Measurements from ENCODE around the gene MAMDC4.
"Not testable (repeated sequence)": the region's sequence is repeated elsewhere in the genome, so short reads cannot be mapped to it uniquely, and the experiment has no call there.

Gene MAMDC4

DNA sequence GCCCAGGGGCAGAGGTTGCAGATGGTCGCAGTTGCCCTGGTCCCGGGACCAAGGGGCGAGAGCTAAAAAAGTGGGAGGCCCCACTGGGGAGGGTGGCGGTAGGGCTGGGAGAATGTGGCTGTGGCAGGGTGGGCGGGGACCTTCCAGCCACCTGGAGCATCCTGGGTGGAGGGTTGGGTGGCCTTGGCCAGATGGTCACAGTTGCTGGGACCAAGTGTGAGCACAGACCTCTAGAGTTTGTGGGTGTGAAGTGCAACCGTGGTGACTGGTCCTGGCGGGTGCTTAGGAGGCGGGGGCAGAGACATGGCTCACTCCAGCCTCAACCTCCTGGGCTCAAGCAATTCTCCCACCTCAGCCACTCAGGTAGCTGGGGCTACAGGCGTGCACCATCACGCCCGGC is 28.5 kb downstream of the MAMDC4 start:
- H3K27me3 ChIP-seq (ENCODE audit: low read depth, low read length): no peaks in the 10 kb centered on the region
- H3K9me3 ChIP-seq (ENCODE audit: control insufficient read depth in 1 of 2, low read length in 2 of 2): no peaks in the 10 kb centered on the region
- H3K4me1 ChIP-seq (ENCODE audit: control insufficient read depth in 1 of 2, insufficient read depth in 2 of 2, low read length in 2 of 2): peaks cover 14 to 18% of the 10 kb centered on the region in 2 donors
- H3K27ac ChIP-seq (ENCODE audit: low read length): no peak overlapping the region
- H3K36me3 ChIP-seq (ENCODE audit: control insufficient read depth in 1 of 2, insufficient read depth in 2 of 2, low read length in 2 of 2): no peaks in the 10 kb centered on the region
- no peak overlapping the region for H3K4me3 ChIP-seq (ENCODE audit: low read depth in 1 of 2, low read length in 2 of 2)

DNA sequence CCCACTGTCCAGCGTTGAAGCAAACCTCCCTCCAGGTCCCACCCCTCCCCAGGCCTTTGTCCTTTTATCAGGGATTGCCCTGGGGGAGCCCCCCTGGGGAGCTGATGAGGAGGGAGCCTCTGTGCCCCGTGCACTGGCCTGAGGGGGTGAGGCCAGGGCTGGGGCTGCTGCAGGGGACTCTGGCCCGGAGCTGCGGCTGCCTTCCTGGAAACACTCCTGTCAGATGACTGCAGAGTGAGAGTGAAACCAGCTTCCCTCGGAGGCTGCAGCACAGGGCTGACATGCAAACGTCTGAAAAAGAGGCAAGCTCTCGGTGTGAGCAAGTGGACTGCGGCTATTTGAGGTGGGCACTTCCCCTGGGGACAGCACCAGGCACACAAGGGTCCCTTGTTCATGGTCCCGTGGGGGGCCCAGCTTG is 29.6 kb downstream of the MAMDC4 start:
- peaks cover 14 to 21% of the 10 kb centered on the region in 2 donors for H3K4me1 ChIP-seq (ENCODE audit: control insufficient read depth in 1 of 2, insufficient read depth in 2 of 2, low read length in 2 of 2)
- H3K27me3 ChIP-seq (ENCODE audit: low read depth, low read length): no peaks in the 10 kb centered on the region
- no peaks in the 10 kb centered on the region for H3K9me3 ChIP-seq (ENCODE audit: control insufficient read depth in 1 of 2, low read length in 2 of 2)
- H3K27ac ChIP-seq (ENCODE audit: low read length): peak overlapping the region; percentile 75
- no peaks in the 10 kb centered on the region for H3K36me3 ChIP-seq (ENCODE audit: control insufficient read depth in 1 of 2, insufficient read depth in 2 of 2, low read length in 2 of 2)
- peak overlapping the region; percentile 37 to 45 for H3K4me3 ChIP-seq (ENCODE audit: low read depth in 1 of 2, low read length in 2 of 2)

DNA sequence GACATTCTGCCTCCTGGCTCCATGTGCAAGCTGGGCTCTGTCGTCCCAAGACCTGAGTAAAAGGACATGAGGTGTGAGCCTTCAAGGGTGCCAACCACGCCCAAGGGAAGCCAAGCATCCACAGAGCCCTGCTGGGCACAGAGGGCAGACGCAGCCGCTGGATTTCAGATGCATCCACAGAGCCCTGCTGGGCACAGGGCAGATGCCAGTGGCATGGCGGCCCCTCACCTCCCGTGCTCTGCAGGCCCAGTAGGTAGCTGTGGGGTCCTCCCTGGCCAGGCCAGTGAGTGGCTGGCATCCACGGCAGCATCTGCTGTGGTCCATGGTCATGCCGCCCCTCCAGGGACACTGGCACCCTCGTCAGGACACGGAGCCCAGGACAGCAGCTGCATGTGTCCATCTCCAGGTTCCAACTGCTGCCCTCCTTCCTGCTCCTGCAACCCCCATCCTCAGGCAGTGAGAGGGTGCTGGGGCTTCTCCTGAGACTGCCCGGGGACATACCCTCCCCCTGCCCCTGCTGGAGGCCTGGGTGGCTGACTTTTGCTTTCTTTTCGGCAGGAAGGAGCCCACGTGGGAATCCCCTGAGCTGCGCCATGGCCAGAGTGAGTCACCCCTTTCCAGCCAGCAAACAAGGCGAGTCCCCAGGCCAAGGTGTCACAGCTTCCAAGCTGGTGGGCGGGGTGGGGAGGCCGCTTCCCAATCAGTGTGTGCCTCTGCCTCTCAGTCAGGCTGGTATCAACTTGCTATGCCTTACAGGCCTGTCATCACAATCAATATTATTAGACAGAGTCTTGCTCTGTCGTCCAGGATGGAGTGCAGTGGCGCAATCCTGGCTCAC is 30.2 kb downstream of the MAMDC4 start:
- H3K27me3 ChIP-seq (ENCODE audit: low read depth, low read length): no peaks in the 10 kb centered on the region
- peaks cover 15 to 24% of the 10 kb centered on the region in 2 donors for H3K4me1 ChIP-seq (ENCODE audit: control insufficient read depth in 1 of 2, insufficient read depth in 2 of 2, low read length in 2 of 2)
- no peaks in the 10 kb centered on the region for H3K9me3 ChIP-seq (ENCODE audit: control insufficient read depth in 1 of 2, low read length in 2 of 2)
- peak overlapping the region; percentile 75 for H3K27ac ChIP-seq (ENCODE audit: low read length)
- H3K36me3 ChIP-seq (ENCODE audit: control insufficient read depth in 1 of 2, insufficient read depth in 2 of 2, low read length in 2 of 2): no peaks in the 10 kb centered on the region
- peak overlapping the region; percentile 37 to 45 for H3K4me3 ChIP-seq (ENCODE audit: low read depth in 1 of 2, low read length in 2 of 2)

DNA sequence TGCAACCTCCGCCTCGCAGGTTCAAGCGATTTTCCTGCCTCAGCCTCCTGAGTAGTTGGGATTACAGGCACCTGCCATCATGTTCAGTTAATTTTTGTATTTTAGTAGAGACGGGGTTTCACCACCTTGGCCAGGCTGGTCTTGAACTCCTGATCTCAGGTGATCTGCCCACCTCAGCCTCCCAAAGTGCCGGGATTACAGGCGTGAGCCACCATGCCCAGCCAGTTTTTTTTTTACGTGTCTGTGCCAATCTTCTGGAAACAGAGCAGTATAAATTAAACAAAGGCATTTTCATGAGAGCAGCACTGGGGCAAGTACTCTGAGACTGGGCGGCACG is 30.8 kb downstream of the MAMDC4 start:
- Histone ChIP-seq H3K27ac (ENCODE audit: low read length) (peak overlapping the region; percentile 60), H3K4me1 (ENCODE audit: control insufficient read depth in 1 of 2, insufficient read depth in 2 of 2, low read length in 2 of 2) (peaks cover 17 to 27% of the 10 kb centered on the region in 2 donors)
- not testable (repeated sequence) for H3K4me3 ChIP-seq (ENCODE audit: low read depth in 1 of 2, low read length in 2 of 2); H3K27me3 ChIP-seq (ENCODE audit: low read depth, low read length); H3K36me3 ChIP-seq (ENCODE audit: control insufficient read depth in 1 of 2, insufficient read depth in 2 of 2, low read length in 2 of 2); H3K9me3 ChIP-seq (ENCODE audit: control insufficient read depth in 1 of 2, low read length in 2 of 2)

DNA sequence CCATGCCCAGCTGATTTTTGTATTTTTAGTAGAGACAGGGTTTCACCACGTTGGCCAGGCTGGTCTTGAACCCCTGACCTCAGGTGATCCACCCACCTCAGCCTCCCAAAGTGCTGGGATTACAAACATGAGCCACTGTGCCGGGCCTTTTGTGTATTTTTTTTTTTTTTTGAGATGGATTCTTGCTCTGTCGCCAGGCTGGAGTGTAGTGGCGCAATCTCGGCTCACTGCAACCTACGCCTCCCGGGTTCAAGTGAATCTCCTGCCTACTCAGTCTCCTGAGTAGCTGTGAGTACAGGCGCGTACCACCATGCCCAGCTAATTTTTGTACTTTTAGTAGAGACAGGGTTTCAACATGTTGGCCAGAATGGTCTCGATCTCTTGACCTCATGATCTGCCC is 31.5 kb downstream of the MAMDC4 start:
- H3K36me3 ChIP-seq (ENCODE audit: control insufficient read depth in 1 of 2, insufficient read depth in 2 of 2, low read length in 2 of 2); H3K9me3 ChIP-seq (ENCODE audit: control insufficient read depth in 1 of 2, low read length in 2 of 2); H3K4me3 ChIP-seq (ENCODE audit: low read depth in 1 of 2, low read length in 2 of 2); H3K27ac ChIP-seq (ENCODE audit: low read length); H3K27me3 ChIP-seq (ENCODE audit: low read depth, low read length): not testable (repeated sequence)
- H3K4me1 ChIP-seq (ENCODE audit: control insufficient read depth in 1 of 2, insufficient read depth in 2 of 2, low read length in 2 of 2): peaks cover 17 to 27% of the 10 kb centered on the region in 2 donors

DNA sequence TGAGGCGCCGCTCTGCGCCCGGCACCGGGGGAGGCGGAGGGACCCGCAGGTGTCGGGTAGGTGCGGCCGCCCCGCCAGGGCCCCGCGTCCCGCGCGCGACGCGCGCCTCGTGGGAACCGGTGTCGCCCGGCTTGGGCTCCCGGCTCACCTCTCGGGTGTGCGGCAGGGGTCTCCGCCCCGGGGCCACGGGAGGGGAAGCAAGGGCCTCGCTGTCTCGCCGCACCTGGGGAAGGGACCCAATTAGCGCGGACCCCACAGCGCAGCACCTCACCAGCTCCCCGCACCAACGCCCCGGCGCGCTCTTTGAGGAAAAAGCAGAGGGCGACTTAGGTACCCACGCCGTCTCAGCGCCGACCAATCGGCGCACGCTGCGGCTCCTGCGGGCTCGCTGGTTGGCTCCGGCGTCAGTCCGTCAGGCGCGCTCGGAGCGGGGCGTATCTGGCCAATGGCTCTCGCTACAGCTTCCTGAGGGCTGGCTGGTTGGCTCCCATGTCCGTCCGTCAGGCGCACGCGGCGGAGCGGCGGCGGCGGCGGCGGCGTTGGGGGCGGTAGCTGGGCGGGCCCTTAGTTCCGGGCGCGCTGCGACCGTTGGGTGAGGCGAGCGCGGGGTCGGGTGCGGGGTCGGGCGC is 33.9 kb downstream of the MAMDC4 start, which contains the start of gene TRAF2:
TRAF2 (plus strand) TSS at position 567 of the 629 bp plus-strand sequence. CDS start 12,225 bp downstream, outside the sequence.
- peak within 1 kb of the TSS; percentile 23 for H3K27ac ChIP-seq (ENCODE audit: low read length)

DNA sequence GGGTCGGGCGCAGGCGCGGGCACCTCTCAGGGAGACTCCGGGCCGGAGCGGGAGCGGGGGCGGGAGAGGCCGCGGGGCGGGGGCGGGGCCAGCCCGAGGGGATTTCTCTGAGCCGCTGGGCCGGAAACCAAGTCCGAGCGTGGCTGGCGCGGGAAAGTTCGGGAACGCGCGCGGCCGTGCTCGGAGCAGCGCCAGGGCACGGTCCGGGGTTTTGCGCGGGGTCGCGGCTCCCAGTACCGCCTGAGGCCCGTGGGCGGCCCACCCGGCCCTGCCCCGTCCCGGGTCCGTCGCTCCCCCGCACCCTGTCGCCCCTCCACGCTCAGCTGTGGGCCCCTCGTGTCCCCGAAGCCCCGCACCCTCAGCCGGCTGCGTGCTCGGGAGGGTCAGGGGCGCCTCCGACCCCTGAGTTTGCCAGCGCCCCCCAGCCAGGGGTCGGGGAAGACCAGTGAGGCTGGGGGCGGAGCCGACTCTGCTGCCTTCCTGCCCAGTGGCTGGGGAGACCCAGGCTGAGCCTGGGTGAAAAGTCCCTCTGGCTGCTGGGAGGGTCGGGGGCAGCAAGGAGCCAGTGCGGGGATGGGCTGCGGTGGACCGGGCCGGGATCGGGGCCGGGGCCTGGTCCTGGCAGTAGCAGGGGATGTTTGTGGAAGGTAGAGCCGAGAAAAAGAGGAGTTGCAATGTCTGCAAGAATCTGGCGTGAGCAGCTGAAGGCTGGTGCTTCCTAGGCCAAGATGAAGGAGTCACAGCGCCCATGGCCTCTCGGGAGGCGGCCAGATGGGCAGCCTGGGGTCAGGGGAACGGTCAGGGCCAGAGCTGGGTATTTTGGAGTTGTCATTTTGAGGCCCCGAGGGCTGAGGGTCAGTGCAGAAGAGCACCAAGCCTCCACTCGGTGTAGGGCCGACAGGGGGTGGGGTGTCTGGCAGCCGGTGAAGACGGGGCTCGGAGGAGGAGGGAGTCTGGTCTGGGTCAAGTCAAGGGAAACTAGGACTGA is 34.8 kb downstream of the MAMDC4 start:
- Histone ChIP-seq H3K27ac (ENCODE audit: low read length) (peak overlapping the region; percentile 23), H3K4me1 (ENCODE audit: control insufficient read depth in 1 of 2, insufficient read depth in 2 of 2, low read length in 2 of 2) (peaks cover 13 to 25% of the 10 kb centered on the region in 2 donors), H3K36me3 (ENCODE audit: control insufficient read depth in 1 of 2, insufficient read depth in 2 of 2, low read length in 2 of 2) (no peaks in the 10 kb centered on the region), H3K4me3 (ENCODE audit: low read depth in 1 of 2, low read length in 2 of 2) (peak overlapping the region; percentile 63 to 87), H3K27me3 (ENCODE audit: low read depth, low read length) (no peaks in the 10 kb centered on the region), H3K9me3 (ENCODE audit: control insufficient read depth in 1 of 2, low read length in 2 of 2) (no peaks in the 10 kb centered on the region)

More for the DNA sequence above, 33.9 kb downstream of the MAMDC4 start, which contains the start of gene TRAF2:
- Histone ChIP-seq H3K4me1 (ENCODE audit: control insufficient read depth in 1 of 2, insufficient read depth in 2 of 2, low read length in 2 of 2) (peaks cover 17 to 27% of the 10 kb centered on the region in 2 donors), H3K9me3 (ENCODE audit: control insufficient read depth in 1 of 2, low read length in 2 of 2) (no peaks in the 10 kb centered on the region), H3K27me3 (ENCODE audit: low read depth, low read length) (no peaks in the 10 kb centered on the region), H3K36me3 (ENCODE audit: control insufficient read depth in 1 of 2, insufficient read depth in 2 of 2, low read length in 2 of 2) (no peaks in the 10 kb centered on the region), H3K4me3 (ENCODE audit: low read depth in 1 of 2, low read length in 2 of 2) (peak within 1 kb of the TSS; percentile 63 to 87)

DNA sequence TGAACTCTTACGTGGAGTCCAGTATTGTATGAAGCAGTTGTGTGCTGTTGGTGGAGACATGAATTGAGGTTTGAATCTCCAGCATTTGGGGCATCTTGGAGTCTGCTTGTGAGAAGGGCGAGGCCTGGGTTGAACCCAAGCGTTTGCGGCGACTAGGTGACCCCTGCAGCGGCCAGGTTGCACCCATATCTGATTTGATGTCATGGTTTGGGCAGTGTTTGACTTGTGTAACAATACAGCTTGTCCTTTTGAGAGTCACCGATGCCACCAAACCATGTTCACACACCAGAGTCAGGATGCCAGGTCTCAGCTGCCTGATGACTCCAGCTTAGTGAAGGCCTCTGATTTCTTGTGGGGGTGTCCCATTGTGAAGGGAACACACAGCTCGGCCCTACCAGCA is 36.3 kb downstream of the MAMDC4 start:
- Histone ChIP-seq H3K36me3 (ENCODE audit: control insufficient read depth in 1 of 2, insufficient read depth in 2 of 2, low read length in 2 of 2) (no peaks in the 10 kb centered on the region), H3K4me3 (ENCODE audit: low read depth in 1 of 2, low read length in 2 of 2) (no peak overlapping the region), H3K27ac (ENCODE audit: low read length) (no peak overlapping the region), H3K27me3 (ENCODE audit: low read depth, low read length) (no peaks in the 10 kb centered on the region), H3K9me3 (ENCODE audit: control insufficient read depth in 1 of 2, low read length in 2 of 2) (no peaks in the 10 kb centered on the region), H3K4me1 (ENCODE audit: control insufficient read depth in 1 of 2, insufficient read depth in 2 of 2, low read length in 2 of 2) (peaks cover 4 to 15% of the 10 kb centered on the region in 2 donors)

DNA sequence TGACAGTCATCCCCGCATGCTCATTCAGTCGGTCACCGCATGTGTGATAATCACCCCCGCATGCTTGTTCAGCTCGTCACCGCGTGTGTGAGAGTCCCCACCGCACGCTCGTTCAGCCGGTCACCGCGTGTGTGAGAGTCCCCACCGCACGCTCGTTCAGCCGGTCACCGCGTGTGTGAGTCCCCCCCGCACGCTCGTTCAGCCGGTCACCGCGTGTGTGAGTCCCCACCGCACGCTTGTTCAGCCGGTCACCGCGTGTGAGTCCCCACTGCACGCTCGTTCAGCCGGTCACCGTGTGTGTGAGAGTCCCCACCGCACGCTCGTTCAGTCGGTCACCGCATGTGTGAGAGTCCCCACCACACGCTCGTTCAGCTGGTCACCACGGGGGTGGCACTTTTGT is 37.7 kb downstream of the MAMDC4 start:
- H3K4me1 ChIP-seq (ENCODE audit: control insufficient read depth in 1 of 2, insufficient read depth in 2 of 2, low read length in 2 of 2): peaks cover 4 to 15% of the 10 kb centered on the region in 2 donors
- H3K27me3 ChIP-seq (ENCODE audit: low read depth, low read length): no peaks in the 10 kb centered on the region
- no peak overlapping the region for H3K27ac ChIP-seq (ENCODE audit: low read length)
- no peak overlapping the region for H3K4me3 ChIP-seq (ENCODE audit: low read depth in 1 of 2, low read length in 2 of 2)
- H3K36me3 ChIP-seq (ENCODE audit: control insufficient read depth in 1 of 2, insufficient read depth in 2 of 2, low read length in 2 of 2): peaks cover 0 to 3% of the 10 kb centered on the region in 2 donors
- no peaks in the 10 kb centered on the region for H3K9me3 ChIP-seq (ENCODE audit: control insufficient read depth in 1 of 2, low read length in 2 of 2)

DNA sequence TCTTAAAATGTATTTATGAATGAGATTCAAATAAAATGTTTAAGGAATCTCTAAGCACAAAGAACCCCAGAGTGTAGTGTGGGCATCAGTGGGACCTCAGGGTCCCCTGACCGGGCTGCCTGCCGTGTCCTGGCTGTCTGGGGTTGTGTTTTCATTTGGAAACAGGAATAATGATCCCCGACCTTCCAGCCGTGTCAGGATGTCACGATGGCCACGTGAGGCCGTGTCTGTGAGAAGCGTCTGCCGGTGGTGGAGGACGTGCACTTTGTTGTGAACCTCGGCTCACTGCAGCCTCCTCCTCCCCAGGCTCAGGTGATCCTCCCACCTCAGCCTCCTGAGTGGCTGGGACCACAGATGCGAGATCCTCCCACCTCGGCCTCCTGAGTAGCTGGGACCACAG is 38.5 kb downstream of the MAMDC4 start:
- Histone ChIP-seq H3K4me3 (ENCODE audit: low read depth in 1 of 2, low read length in 2 of 2) (no peak overlapping the region), H3K36me3 (ENCODE audit: control insufficient read depth in 1 of 2, insufficient read depth in 2 of 2, low read length in 2 of 2) (peaks cover 0 to 7% of the 10 kb centered on the region in 2 donors), H3K9me3 (ENCODE audit: control insufficient read depth in 1 of 2, low read length in 2 of 2) (no peaks in the 10 kb centered on the region), H3K4me1 (ENCODE audit: control insufficient read depth in 1 of 2, insufficient read depth in 2 of 2, low read length in 2 of 2) (peaks cover 4 to 9% of the 10 kb centered on the region in 2 donors), H3K27ac (ENCODE audit: low read length) (no peak overlapping the region), H3K27me3 (ENCODE audit: low read depth, low read length) (no peaks in the 10 kb centered on the region)

DNA sequence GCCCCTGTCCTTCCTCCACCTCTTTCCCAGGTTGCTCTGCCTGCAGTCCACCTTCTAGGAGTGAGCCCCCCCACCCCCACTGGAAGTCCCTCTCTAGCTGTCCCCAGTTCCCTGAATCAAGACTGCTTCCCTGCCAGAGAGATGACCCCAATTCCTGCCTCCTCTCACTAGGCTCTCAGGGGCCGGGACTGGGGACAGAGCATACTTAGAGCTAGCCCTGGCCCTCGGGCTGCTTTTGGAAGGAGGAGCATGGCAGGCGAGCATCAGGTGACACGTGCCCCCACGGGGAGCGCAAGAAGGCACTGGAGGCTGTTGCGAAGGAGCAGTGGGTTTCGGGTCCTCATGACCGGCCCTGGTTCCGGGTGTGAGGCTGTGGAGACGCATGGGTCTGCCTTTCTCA is 43.9 kb downstream of the MAMDC4 start:
- H3K36me3 ChIP-seq (ENCODE audit: control insufficient read depth in 1 of 2, insufficient read depth in 2 of 2, low read length in 2 of 2): peaks cover 12 to 26% of the 10 kb centered on the region in 2 donors
- no peaks in the 10 kb centered on the region for H3K9me3 ChIP-seq (ENCODE audit: control insufficient read depth in 1 of 2, low read length in 2 of 2)
- peaks cover 2 to 7% of the 10 kb centered on the region in 2 donors for H3K4me1 ChIP-seq (ENCODE audit: control insufficient read depth in 1 of 2, insufficient read depth in 2 of 2, low read length in 2 of 2)

More for the DNA sequence above, 43.9 kb downstream of the MAMDC4 start:
- Histone ChIP-seq H3K4me3 (ENCODE audit: low read depth in 1 of 2, low read length in 2 of 2) (no peak overlapping the region), H3K27ac (ENCODE audit: low read length) (no peak overlapping the region), H3K27me3 (ENCODE audit: low read depth, low read length) (no peaks in the 10 kb centered on the region)

Data from muscle layer of duodenum (tissue), 2 donors.